Ectodermal cell (in vitro differentiated cells): ENCODE results near the gene PRKCH.

Experiments used
- H3K27ac ChIP-seq: 2 replicates; pipeline ENCODE4 v1.7.0; 2013; ENCODE audit warnings: mild to moderate bottlenecking, low read depth, low read length; ENCODE audit not compliant: insufficient read depth, poor library complexity, severe bottlenecking
- H3K27me3 ChIP-seq: 2 replicates; pipeline ENCODE4 v1.7.0; 2013; ENCODE audit warnings: mild to moderate bottlenecking, low read length; ENCODE audit not compliant: insufficient read depth, control insufficient read depth, poor library complexity, severe bottlenecking
- H3K36me3 ChIP-seq: one replicate; pipeline ENCODE4 v1.7.0; 2013; ENCODE audit warnings: low read length; ENCODE audit not compliant: control insufficient read depth, insufficient read depth
- H3K4me1 ChIP-seq: one replicate; pipeline ENCODE4 v1.7.0; 2013; ENCODE audit warnings: low read length; ENCODE audit not compliant: control insufficient read depth, insufficient read depth
- H3K4me3 ChIP-seq: 2 replicates; pipeline ENCODE4 v1.7.0; 2013; ENCODE audit warnings: low read depth, low read length, control low read depth; ENCODE audit not compliant: insufficient read depth
- H3K9me3 ChIP-seq: 2 replicates; pipeline ENCODE4 v1.7.0; 2013; ENCODE audit warnings: mild to moderate bottlenecking, low read length, moderate library complexity; ENCODE audit not compliant: control insufficient read depth
- WGBS, 2 experiments: methylation state at CpG; one replicate each; pipeline ENCODE4 v1.1.7; 2013; ENCODE audit warnings: missing lambda C conversion rate in 2 of 2; 5-methylcytosine and 5-hydroxymethylcytosine counted together

The PRKCH gene

DNA sequence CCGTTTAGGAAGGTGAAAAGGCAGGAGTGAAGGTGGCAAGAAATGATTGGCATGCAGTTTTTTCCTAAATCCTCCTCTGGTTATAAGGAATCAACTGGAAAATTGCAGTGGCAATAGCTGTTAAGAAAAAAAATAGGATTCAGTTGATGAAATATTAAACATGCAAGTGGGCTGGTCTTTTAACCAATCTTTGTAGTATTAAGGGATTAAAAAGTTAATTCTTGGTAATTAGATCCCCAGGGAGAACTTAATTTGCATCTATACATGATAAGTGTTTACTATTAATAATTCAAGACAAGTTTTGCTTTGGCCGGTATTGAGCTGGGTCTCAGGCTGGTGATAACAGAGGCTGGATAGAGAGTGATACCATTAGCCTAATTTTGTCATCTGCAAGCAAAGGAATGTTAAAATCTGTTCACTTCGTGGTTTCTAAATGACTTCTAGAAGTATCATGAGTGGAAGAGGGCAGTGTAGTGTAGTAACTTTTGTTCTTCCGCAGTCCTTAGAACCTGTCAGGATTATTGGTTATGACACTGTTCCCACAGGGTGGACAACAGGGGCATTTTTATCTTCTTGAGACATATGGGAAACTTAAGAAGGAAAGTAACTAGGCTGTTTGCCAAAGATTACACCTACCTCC is 118.5 kb downstream of the PRKCH start:
- Histone ChIP-seq H3K9me3 (no peaks in the 10 kb centered on the region), H3K4me1 (peaks cover 16% of the 10 kb centered on the region), H3K27ac (no peak overlapping the region), H3K4me3 (no peak overlapping the region), H3K36me3 (no peaks in the 10 kb centered on the region), H3K27me3 (no peaks in the 10 kb centered on the region)
- WGBS, 2 experiments: 87 to 89% methylated on average over 4 of the region's 4 CpGs

DNA sequence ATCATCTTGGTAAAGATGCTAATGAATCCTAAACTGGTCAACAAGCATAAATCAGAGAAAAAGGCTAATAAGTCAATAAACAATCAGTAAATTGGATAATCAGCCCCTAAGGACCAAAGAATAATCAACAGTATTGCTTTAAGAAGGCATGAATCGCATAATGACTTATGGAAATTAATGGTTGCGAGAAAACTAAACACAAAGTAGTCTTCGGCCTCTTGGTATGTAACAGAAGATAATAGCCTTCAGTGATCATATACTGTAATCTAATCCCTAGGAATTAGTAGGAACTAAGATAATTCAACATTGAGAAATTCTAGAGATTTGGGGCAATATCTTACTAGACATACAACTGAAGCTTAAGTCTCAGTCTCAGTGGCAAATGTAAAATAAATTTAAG is 122.1 kb downstream of the PRKCH start:
- H3K36me3 ChIP-seq: no peaks in the 10 kb centered on the region
- no peaks in the 10 kb centered on the region for H3K27me3 ChIP-seq
- peaks cover 11% of the 10 kb centered on the region for H3K4me1 ChIP-seq
- 88 to 100% methylated on average over 1 to 3 of the region's 3 CpGs for WGBS, 2 experiments
- H3K27ac ChIP-seq: no peak overlapping the region
- no peak overlapping the region for H3K4me3 ChIP-seq
- H3K9me3 ChIP-seq: no peaks in the 10 kb centered on the region

DNA sequence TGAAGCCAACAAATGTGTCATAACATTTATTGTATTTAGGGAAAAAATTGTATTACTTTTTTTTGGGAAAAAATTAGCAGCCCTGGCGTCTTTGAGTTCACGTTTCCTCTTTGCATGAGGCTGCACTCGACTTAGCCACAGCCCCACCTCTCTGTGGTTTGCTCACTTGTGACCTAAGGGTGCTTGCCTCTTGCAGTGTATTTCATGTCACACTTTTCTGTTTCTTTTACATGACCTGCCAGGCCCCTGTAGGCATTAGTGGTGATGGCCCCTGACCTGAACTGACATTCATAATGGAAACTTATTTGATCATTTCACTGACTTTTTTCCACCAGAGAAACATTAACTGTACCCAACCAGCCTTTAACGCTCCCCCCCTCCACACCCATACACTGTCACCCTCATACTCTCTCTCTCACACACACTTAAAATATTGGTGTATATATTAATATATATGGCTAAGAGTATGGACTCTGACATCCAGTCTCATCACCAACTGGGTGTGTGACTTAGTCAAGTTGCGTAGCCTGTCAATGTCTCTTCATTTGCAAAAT is 122.9 kb downstream of the PRKCH start:
- H3K27me3 ChIP-seq: no peaks in the 10 kb centered on the region
- H3K4me3 ChIP-seq: no peak overlapping the region
- WGBS, 2 experiments: 89 to 90% methylated on average over 4 to 5 of the region's 5 CpGs
- no peak overlapping the region for H3K27ac ChIP-seq
- H3K4me1 ChIP-seq: peaks cover 4% of the 10 kb centered on the region
- no peaks in the 10 kb centered on the region for H3K36me3 ChIP-seq
- H3K9me3 ChIP-seq: no peaks in the 10 kb centered on the region

DNA sequence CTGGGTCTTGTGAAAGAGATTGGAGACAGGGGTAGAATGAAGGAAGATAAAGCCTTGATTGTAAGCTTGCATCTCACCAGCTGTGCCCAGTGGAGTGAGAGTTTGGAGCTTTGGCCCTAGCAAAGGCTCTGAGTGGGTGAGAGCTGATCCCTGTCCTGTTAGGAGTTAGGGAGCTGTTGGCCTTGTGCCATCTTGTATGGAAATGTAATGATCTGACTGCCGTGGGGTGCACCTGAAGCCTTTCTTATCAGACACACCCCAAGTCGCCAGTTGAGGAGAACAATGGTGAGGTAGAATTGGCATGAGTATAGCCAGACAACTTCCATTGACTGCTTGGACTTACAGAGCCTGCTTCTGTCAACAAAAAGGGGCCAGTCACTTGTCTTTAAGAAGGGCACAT is 130.1 kb downstream of the PRKCH start:
- WGBS, 2 experiments: 86 to 89% methylated on average over 2 of the region's 2 CpGs
- H3K27ac ChIP-seq: no peak overlapping the region
- H3K4me1 ChIP-seq: peaks cover 4% of the 10 kb centered on the region
- H3K4me3 ChIP-seq: no peak overlapping the region
- H3K36me3 ChIP-seq: no peaks in the 10 kb centered on the region
- no peaks in the 10 kb centered on the region for H3K9me3 ChIP-seq
- no peaks in the 10 kb centered on the region for H3K27me3 ChIP-seq

DNA sequence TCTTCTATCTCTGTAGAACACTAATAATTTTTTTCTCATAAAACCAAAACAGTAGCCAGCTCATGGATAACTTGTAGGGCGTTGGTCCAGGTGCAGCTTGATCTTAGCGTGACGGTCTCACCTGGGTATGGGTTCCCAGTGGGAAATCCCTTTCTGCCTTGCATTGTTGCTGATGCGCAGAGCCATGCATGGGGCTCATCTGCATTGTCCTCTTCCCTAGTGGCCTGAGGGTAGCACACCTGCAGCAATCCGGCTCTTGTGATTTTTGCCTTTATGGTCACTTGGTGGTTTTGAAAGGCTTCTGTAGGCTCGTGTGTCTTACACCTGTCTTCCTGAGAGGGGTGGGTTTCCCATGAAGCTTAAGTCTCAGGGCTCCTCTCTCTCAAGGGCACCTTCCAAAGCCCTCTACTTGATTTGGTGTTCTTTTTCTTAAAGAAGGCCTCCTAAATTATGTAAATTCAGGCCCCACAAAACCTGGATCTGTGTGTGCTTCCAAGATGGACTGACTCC is 130.6 kb downstream of the PRKCH start:
- Histone ChIP-seq H3K36me3 (no peaks in the 10 kb centered on the region), H3K4me1 (peaks cover 4% of the 10 kb centered on the region), H3K27ac (no peak overlapping the region), H3K27me3 (no peaks in the 10 kb centered on the region), H3K9me3 (no peaks in the 10 kb centered on the region), H3K4me3 (no peak overlapping the region)
- 94% methylated on average over 6 of the region's 6 CpGs for WGBS, 2 experiments

DNA sequence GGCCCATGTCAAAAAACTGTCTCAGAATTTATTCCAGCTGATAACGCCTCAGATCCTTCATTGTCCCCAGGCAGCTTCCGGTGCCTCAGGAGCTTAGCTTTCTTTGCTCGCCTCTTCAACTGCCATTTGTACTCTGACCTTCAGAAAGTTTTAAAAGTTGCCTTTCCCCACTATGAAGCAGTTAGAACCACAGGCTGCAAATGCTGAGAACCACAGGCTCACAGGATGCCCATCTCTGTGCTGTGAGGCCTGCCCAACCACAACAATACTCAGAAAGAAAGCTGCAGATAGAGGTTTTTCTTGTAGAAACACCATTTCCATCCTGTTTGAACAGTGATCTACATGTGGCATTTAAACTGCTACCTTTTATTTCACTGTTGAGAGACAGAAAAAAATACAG is 131.1 kb downstream of the PRKCH start:
- peaks cover 4% of the 10 kb centered on the region for H3K4me1 ChIP-seq
- no peak overlapping the region for H3K4me3 ChIP-seq
- H3K36me3 ChIP-seq: no peaks in the 10 kb centered on the region
- H3K9me3 ChIP-seq: no peaks in the 10 kb centered on the region
- no peaks in the 10 kb centered on the region for H3K27me3 ChIP-seq
- no peak overlapping the region for H3K27ac ChIP-seq
- 93% methylated on average over 3 of the region's 3 CpGs for WGBS, 2 experiments

DNA sequence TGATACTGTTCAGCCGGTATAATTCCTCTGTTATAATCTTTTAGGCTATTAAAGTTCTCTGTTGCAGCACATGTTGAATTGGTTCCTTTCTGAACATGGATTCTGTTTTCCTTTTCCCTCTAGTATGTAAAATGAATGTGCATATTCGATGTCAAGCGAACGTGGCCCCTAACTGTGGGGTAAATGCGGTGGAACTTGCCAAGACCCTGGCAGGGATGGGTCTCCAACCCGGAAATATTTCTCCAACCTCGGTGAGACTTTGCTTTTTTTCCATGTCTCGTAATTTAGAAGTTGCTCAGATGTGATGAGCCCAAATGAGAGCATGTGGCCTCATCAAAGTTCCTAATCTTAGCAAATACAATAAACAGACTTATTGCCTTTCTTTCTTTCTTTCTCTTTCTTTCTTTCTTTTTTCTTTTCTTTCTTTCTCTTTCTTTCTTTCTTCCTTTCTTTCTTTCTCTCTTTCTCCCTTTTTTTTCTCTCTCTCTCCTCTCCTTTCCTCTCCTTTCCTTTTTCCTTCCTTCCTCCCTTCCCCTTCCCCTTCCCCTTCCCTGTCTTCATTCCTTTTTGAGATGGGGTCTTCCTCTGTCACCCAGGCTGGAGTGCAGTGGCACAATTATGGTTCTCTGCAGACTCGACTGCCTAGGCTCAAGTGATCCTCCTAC is 131.9 kb downstream of the PRKCH start:
- H3K9me3 ChIP-seq: no peaks in the 10 kb centered on the region
- no peaks in the 10 kb centered on the region for H3K27me3 ChIP-seq
- H3K27ac ChIP-seq: no peak overlapping the region
- H3K36me3 ChIP-seq: no peaks in the 10 kb centered on the region
- H3K4me1 ChIP-seq: peaks cover 4% of the 10 kb centered on the region
- 91 to 96% methylated on average over 9 of the region's 9 CpGs for WGBS, 2 experiments
- no peak overlapping the region for H3K4me3 ChIP-seq

DNA sequence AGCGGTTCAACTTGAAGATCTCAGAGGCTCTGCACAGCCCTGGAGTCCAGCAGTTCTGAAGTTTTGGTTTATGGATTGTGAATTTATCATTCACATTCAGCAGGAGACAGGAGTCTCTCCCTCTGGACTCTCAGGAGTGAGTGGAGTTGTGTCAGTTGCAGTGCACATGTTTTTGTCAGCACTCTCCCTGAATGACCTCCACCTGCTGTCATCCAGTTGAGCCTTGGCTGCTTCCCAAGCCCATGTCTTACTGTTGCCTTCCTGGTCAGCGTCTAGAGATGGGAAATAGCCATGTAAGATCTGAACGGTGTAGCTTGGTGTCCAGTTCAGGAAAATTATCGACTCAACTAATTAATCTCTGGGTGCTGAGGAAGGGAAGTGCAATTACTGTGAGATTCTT is 133.2 kb downstream of the PRKCH start:
- Histone ChIP-seq H3K4me3 (no peak overlapping the region), H3K9me3 (no peaks in the 10 kb centered on the region), H3K4me1 (peaks cover 4% of the 10 kb centered on the region), H3K36me3 (no peaks in the 10 kb centered on the region), H3K27ac (no peak overlapping the region), H3K27me3 (no peaks in the 10 kb centered on the region)
- WGBS, 2 experiments: 95% methylated on average over 4 of the region's 4 CpGs

DNA sequence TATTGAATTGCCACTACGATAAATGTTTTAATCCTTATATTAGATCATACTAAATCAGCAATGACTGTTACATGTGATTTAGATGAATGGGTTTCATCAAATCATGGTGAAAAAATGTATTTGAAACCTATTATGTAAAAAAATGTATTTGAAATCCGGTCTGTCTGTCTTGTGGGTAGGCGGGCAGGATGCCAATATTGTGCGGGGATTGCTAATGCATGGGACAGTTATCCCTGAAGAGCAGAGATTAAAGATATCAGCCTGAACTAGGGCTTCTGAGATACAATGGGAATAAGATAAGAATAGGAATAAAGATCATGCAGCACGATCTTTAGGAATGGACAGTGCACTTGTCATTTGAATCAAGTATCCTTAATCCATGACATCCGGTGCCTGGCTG is 134.0 kb downstream of the PRKCH start:
- Histone ChIP-seq H3K4me3 (no peak overlapping the region), H3K9me3 (no peaks in the 10 kb centered on the region), H3K27me3 (no peaks in the 10 kb centered on the region), H3K36me3 (no peaks in the 10 kb centered on the region), H3K4me1 (peaks cover 4% of the 10 kb centered on the region), H3K27ac (no peak overlapping the region)
- WGBS, 2 experiments: 92 to 94% methylated on average over 6 of the region's 6 CpGs

DNA sequence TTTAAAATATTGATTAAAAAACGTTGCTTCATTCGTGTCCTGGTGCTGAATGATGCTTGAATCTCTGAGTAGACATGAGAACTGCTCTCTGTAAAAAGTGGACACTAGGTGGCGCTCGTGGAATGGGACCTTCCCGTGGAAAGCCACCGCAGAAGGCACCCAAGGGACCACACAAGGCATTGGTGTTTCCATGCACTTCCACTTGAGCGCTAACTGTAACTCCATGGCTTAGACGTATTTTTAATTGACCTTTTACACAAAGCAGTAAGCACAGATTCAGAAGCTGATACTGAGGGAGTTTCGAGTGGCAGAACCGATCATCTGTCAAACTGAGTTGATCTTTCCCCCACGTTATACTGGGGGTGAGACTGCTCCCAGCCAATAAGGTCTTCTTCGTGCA is 135.3 kb downstream of the PRKCH start:
- Histone ChIP-seq H3K4me1 (no peaks in the 10 kb centered on the region), H3K4me3 (no peak overlapping the region), H3K36me3 (no peaks in the 10 kb centered on the region), H3K27me3 (no peaks in the 10 kb centered on the region), H3K9me3 (no peaks in the 10 kb centered on the region), H3K27ac (no peak overlapping the region)
- 41 to 47% methylated on average over 12 of the region's 12 CpGs for WGBS, 2 experiments
